Measurements from ENCODE around the gene KEAP1. TPM values are rescaled to one million over a fixed set of nuclear protein-coding genes. Genes with fewer than 3 reads are reported as not detected.
"Not testable (repeated sequence)": the region's sequence is repeated elsewhere in the genome, so short reads cannot be mapped to it uniquely, and the experiment has no call there.

KEAP1 gene
- total RNA-seq, result 72.1 and 95.3 TPM in 2 replicates

- peak in 1 of 2 donors; percentile 36 for DNase-seq (ENCODE audit: low read depth in 2 of 2)
Observed at GRCh38 chr19:10503002-10503789, at the start of gene KEAP1. KEAP1 (minus strand) TSS chr19:10503356; CDS start chr19:10500033, 3,323 bp downstream.

- DNase-seq (ENCODE audit: low read depth in 2 of 2), result no peak
Observed at GRCh38 chr19:10552510-10553053, 49.4 kb upstream of the KEAP1 start.

- DNase-seq (ENCODE audit: low read depth in 2 of 2), result no peak
Observed at GRCh38 chr19:10551698-10552301, 48.6 kb upstream of the KEAP1 start.

- not testable (repeated sequence) for DNase-seq (ENCODE audit: low read depth in 2 of 2)
Observed at GRCh38 chr19:10551006-10551405, 47.9 kb upstream of the KEAP1 start.

- DNase-seq (ENCODE audit: low read depth in 2 of 2), result no peak
Observed at GRCh38 chr19:10550336-10550735, 47.2 kb upstream of the KEAP1 start.

- DNase-seq (ENCODE audit: low read depth in 2 of 2), result no peak
Observed at GRCh38 chr19:10549733-10550132, 46.6 kb upstream of the KEAP1 start.

GRCh38 chr19:10548746-10549276 lies 45.7 kb upstream of the KEAP1 start:
- no peak for DNase-seq (ENCODE audit: low read depth in 2 of 2)

- DNase-seq (ENCODE audit: low read depth in 2 of 2), result no peak
Observed at GRCh38 chr19:10546817-10547216, 43.7 kb upstream of the KEAP1 start.

- DNase-seq (ENCODE audit: low read depth in 2 of 2), result no peak
Observed at GRCh38 chr19:10544753-10545251, 41.6 kb upstream of the KEAP1 start.

- no peak for DNase-seq (ENCODE audit: low read depth in 2 of 2)
Observed at GRCh38 chr19:10544242-10544752, 41.1 kb upstream of the KEAP1 start.

- peak in 1 of 2 donors; percentile 53 for DNase-seq (ENCODE audit: low read depth in 2 of 2)
Observed at GRCh38 chr19:10543420-10544241, 40.5 kb upstream of the KEAP1 start, which contains the start of gene ATG4D. ATG4D (plus strand) TSS chr19:10543904; CDS start chr19:10544091, 187 bp downstream.

- DNase-seq (ENCODE audit: low read depth in 2 of 2), result no peak
Observed at GRCh38 chr19:10543059-10543419, 39.9 kb upstream of the KEAP1 start.

GRCh38 chr19:10539016-10539415 lies 35.9 kb upstream of the KEAP1 start:
- not testable (repeated sequence) for DNase-seq (ENCODE audit: low read depth in 2 of 2)

GRCh38 chr19:10538204-10538983 lies 35.2 kb upstream of the KEAP1 start:
- no peak for DNase-seq (ENCODE audit: low read depth in 2 of 2)

- DNase-seq (ENCODE audit: low read depth in 2 of 2), result no peak
Observed at GRCh38 chr19:10537668-10538067, 34.5 kb upstream of the KEAP1 start.

GRCh38 chr19:10535613-10536012 lies 32.5 kb upstream of the KEAP1 start:
- no peak for DNase-seq (ENCODE audit: low read depth in 2 of 2)

- no peak for DNase-seq (ENCODE audit: low read depth in 2 of 2)
Observed at GRCh38 chr19:10533646-10534386, 30.7 kb upstream of the KEAP1 start.

GRCh38 chr19:10532457-10532856 lies 29.3 kb upstream of the KEAP1 start:
- no peak for DNase-seq (ENCODE audit: low read depth in 2 of 2)

- not testable (repeated sequence) for DNase-seq (ENCODE audit: low read depth in 2 of 2)
Observed at GRCh38 chr19:10526887-10527286, 23.7 kb upstream of the KEAP1 start.

GRCh38 chr19:10525636-10526035 lies 22.5 kb upstream of the KEAP1 start:
- no peak for DNase-seq (ENCODE audit: low read depth in 2 of 2)

Data from dermis microvascular lymphatic vessel endothelial cell (primary cell).